Ammon's horn (tissue), 1 donor: ENCODE results near the gene TMEM72.
A peak's percentile ranks its signal among the peaks of the same experiment; 100 is the strongest.

ENCODE experiments used
- DNase-seq: peaks from one replicate; pipeline ENCODE4 v3.0.0-alpha.2; 2016; ENCODE audit warnings: low spot score

TMEM72 gene

GRCh38 chr10:44955413-44956070 lies 44.4 kb downstream of the TMEM72 start:
- peak; percentile 2 for DNase-seq

GRCh38 chr10:44956226-44956625 lies 45.1 kb downstream of the TMEM72 start:
- DNase-seq = no peak

GRCh38 chr10:44956717-44957706 lies 45.9 kb downstream of the TMEM72 start:
- DNase-seq = no peak

GRCh38 chr10:44958196-44958897 lies 47.2 kb downstream of the TMEM72 start:
- DNase-seq = peak; percentile 26

- no peak for DNase-seq
These were observed 47.7 kb downstream of the TMEM72 start for GRCh38 chr10:44958898-44959246.

GRCh38 chr10:44959247-44960087 lies 48.3 kb downstream of the TMEM72 start, which contains the start of gene RASSF4:
RASSF4 (plus strand) TSS chr10:44959802; CDS start chr10:44970203, 10,401 bp downstream.
- DNase-seq = peak; percentile 95

- DNase-seq = peak; percentile 15
These were observed 48.9 kb downstream of the TMEM72 start for GRCh38 chr10:44960088-44960460.

- DNase-seq = peak; percentile 24
These were observed 49.5 kb downstream of the TMEM72 start for GRCh38 chr10:44960482-44961229.

GRCh38 chr10:44961230-44961571 lies 50.1 kb downstream of the TMEM72 start:
- peak; percentile 3 for DNase-seq

- peak; percentile 19 for DNase-seq
These were observed 51.0 kb downstream of the TMEM72 start for GRCh38 chr10:44961931-44962750.

- DNase-seq = peak; percentile 70
These were observed 52.0 kb downstream of the TMEM72 start for GRCh38 chr10:44962870-44963738.

- peak; percentile 98 for DNase-seq
These were observed 52.9 kb downstream of the TMEM72 start for GRCh38 chr10:44963772-44964633.

GRCh38 chr10:44965104-44965503 lies 54.0 kb downstream of the TMEM72 start:
- peak; percentile 1 for DNase-seq

GRCh38 chr10:44965651-44966097 lies 54.5 kb downstream of the TMEM72 start:
- no peak for DNase-seq

- no peak for DNase-seq
These were observed 55.1 kb downstream of the TMEM72 start for GRCh38 chr10:44966129-44966815.

GRCh38 chr10:44966816-44967509 lies 55.8 kb downstream of the TMEM72 start:
- no peak for DNase-seq

GRCh38 chr10:44967616-44968015 lies 56.5 kb downstream of the TMEM72 start:
- DNase-seq = no peak
